ENCODE measurements around the gene MDM2.

MDM2 gene
- total RNA-seq: 125 to 176 reads per million in 2 experiments

DNA sequence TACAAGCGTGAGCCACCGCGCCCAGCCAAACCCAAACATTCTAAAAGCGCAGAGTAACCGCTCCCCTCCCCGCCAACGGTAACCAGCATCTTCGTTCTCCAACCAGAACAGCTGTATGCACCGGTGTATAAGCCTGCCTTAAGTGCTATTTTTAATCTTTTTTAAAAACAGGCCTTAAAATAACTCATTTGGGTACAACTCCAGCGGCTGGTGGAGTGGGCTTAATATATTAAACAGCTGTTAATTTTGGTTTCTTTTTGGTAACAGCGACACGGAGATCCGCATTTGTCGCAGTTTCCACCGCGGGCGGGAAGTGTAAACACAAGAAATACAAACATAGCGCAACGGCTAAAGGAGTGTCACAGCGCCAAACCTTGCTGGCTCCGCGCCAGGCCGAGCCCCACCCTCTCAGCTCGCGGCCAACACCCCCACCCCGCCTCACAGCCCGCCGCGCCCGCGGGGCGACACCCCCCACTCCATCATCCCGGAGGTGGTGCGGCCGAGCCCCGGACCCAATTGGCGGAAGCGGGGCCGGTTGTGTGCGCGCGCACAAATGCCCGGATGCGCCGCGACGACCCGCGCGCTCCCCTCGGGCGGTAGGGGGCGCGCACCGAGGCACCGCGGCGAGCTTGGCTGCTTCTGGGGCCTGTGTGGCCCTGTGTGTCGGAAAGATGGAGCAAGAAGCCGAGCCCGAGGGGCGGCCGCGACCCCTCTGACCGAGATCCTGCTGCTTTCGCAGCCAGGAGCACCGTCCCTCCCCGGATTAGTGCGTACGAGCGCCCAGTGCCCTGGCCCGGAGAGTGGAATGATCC lies at the start of gene MDM2:
MDM2 (plus strand) TSS at position 602 of the 812 bp plus-strand sequence. CDS start 301 bp downstream, outside the sequence.
- DNase-seq (ENCODE audit: low read depth): peak; percentile 97

DNA sequence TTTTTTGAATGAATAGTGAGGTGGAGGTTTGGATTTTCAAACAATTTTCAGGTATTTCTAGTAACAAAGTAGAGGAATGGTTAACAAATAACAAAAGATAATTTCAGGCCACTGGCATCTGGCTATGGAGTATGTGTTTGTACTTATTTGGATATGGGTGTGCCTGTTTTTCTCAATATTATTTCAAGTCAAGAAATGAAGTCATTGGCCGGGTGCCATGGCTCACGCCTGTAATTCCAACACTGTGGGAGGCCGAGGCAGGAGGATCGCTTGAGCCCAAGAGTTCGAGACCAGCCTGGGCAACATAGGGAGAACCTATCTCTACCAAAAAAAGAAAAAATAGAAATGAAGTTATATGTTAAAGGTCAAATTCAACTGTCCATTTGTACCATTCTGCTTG lies 48.1 kb upstream of the MDM2 start:
- DNase-seq (ENCODE audit: low read depth): no peak

DNA sequence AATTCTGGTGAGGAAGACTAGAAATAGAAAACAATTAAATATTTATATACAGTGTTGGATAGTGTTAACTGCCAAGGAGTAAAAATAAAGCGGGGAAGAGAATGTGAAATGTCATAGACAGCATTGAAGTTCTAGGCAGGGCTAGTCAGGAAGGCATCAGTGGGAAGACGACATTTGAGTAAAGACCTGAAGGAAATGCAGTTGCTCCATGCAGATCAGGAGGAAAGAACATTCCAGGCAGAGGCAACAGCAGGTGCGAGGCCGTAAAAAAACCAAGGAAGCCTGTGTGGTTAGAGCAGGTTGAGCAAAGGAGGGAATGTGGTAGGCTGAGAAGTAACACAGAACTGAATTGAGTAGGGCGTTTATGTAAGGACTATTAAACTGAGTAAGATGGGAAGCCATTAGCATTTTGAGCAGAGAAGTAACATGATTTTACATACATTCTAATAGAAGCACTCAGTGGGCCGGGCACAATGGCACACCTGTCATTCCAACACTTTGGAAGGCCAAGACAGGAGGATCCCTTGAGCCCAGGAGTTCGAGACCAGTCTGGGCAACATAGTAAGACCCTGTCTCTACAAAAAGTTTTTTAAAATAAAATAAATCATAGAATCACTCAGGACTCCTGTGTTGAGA lies 47.1 kb upstream of the MDM2 start:
- no peak for DNase-seq (ENCODE audit: low read depth)

DNA sequence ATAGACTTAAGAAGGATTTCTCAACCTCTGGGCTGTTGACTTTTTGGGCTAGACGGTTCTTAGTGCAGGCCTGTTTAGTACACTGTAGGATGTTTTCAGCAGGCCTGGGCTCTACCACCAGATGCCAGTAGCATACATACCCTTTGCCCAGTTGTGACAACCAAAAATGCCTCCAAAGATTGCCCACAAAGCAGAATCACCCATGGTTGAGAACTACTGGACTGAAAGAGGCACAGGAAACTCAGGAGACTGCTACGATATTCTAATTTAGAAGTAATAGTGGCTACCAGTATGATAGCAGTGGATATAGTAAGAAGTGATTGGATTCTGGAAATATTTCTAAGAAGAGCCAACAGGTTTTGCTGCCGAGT lies 46.5 kb upstream of the MDM2 start:
- DNase-seq (ENCODE audit: low read depth): no peak

DNA sequence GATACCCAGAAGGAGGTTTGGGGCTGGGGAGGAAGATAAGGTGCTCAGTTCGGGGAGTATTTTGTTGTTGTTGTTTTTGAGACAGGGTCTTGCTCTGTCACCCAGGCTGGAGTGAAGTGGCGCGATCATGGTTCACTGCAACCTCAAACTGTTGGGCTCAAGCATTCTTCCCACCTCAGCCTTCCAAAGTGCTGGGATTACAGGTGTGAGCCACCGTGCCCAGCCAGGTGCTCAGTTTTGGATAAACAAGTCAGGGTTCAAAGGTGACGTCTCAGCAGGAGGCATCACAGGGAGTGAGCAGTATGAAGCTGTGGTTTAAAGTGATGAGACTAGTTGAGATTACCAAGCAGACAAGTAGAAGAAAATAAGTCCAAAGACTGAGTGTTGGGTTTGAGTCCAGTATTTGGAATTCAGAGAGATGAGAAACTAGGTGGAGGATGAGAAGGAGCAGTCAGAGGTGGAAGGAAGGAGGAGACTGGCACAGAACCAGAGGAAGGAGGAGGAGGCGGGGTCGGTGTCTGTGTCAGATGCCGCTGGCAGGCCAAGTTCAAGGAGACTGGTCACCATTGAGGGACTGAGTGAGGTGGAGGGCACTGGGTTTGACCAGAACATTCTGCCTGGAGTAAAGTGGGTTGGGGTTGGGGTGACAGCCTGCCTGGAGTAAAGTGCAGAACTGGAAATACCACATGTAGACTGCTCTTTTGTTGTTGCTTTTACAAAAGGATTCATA lies 45.9 kb upstream of the MDM2 start:
- DNase-seq (ENCODE audit: low read depth): no peak

DNA sequence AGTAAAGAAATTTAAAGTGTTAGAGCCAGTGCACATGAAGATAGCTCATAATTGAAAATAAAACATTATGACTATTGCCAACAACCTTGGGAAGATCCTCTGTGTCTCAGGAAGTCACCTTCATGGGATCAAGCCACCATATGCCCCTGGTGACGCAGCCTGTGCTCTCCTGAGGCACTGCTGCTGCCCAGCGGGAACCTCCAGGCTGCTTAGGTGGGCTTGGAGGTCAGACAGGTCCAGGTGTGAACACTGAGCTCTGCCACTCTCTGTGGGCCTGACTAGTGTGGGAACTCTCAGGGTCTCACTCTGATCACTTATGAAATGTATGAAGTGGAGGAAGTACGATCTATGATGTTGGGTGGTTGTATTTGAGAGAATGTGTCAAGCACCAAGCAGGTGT lies 45.3 kb upstream of the MDM2 start:
- DNase-seq (ENCODE audit: low read depth): no peak

DNA sequence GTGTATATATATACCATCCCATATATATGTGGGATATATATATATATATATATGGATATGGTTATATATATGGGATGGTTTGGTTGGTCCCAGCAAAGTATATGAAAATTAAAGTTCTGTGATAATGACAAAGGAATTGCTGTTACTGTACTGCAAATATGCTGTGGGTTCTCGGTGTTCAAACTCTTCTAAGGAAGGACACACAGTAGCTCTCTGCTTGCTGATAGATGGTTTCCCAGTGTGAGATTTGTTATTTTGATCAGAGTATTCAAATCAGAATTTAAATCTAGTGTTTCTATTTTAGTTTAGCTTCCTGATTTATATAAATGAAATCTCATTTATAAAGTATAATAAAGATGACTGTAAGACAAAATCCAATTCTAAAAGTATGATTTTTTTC lies 42.3 kb upstream of the MDM2 start:
- no peak for DNase-seq (ENCODE audit: low read depth)

DNA sequence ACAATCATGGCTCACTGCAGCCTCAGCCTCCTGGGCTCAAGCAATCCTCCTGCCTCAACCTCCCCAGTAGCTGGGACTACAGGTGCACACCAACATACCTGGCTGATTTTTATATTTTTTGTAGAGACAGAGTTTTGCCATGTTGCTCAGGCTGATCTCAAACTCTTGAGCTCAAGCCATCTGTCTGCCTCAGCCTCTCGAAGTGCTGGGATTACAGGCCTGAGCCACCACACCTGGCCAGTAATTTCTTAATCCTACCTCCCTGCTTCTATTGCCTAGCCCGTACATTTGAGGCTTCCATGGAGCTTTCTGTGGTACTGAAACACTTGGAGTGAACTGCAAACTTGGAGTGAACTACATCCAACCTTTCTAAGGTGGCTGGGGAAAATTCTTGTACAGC lies 41.3 kb upstream of the MDM2 start:
- DNase-seq (ENCODE audit: low read depth): no peak

DNA sequence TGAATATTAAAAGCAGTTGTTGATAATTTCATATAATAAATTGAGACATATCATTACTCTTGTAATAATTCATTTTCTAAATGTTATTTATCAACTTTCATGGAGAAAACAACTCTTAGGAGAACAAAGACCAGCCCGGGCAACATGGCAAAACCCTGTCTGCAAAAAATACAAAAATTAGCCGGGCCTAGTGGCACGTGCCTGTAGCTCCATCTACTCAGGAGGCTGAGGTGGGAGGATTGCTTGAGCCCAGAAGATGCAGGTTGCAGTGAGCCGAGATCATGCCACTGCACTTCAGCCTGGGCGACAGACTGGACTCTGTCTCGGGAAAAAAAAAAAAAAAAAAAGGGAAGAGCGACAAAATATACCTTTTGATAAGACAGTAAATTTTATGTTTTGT lies 40.8 kb upstream of the MDM2 start:
- DNase-seq (ENCODE audit: low read depth): no peak

DNA sequence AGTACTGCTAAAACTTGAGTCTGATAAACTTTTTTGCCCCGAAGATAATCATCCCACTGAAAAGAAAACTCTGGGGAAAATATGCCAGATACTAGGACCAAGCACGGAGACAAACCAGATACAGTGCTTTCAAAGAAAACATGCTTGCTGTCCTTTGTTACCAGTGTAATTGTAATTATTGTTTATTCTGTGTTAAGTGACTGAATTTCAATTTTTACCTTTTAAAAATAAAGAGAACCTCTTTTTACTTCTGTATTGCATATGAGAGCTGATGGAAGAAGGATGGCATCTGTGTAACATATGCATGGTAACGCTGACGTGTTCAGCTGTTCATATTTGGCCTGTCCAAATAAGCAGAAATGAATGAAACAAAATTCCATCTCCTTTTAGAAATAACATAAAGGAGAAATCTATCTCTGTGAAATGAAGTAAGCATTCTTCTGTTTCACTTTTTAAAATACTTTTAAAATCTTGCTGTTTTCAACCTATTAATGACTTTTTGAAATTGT lies 39.5 kb upstream of the MDM2 start:
- no peak for DNase-seq (ENCODE audit: low read depth)

DNA sequence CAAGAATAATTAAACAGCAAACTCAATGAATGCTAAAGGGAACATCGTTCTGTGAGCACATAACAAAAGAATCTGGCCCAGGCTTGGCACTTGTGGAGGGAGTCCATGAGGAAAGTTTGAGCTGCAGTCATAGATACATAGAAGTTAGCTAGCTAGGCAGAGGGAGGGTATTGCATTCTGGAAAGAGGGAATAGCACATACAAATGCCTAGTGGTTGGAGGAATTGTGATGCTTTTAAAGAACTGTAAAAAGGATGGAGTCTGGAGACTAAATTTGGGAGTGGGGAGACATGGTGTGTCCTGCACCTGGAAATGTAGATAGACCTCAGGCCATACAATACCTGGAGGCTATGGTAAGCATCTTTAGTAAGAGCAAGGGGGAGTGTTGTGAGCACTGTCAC lies 38.0 kb upstream of the MDM2 start:
- DNase-seq (ENCODE audit: low read depth): no peak

DNA sequence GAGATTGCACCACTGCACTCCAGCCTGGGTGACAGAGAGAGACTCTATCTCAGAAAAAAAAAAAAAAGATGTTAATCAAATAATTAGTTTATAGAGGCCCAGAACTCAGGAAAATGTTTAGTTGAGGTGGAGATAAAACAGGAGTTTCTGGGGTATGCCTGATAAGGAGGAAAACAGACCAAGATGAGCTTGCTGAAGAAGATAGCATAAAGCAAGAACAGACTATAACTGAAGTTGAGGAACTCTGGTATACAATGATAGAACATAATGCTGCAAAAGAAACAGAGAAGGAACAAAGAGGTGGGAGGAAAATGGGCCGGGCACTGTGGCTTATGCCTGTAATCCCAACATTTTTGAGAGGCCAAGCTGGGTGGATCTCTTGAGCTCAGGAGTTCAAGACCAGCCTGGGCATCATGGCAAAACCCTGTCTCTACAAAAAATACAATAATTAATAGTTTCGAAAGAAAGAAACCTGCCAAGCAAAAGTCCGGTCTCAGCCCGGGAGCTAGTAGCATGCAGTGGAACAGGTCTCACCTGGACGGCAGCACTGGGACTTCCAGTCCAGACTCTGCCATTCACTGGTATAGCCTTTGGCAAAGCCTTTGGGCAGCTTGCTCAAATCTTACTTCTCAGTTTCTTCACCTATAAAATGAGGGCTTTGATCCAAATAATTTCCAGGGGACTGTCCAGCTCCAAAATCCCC lies 36.6 kb upstream of the MDM2 start:
- DNase-seq (ENCODE audit: low read depth): no peak

DNA sequence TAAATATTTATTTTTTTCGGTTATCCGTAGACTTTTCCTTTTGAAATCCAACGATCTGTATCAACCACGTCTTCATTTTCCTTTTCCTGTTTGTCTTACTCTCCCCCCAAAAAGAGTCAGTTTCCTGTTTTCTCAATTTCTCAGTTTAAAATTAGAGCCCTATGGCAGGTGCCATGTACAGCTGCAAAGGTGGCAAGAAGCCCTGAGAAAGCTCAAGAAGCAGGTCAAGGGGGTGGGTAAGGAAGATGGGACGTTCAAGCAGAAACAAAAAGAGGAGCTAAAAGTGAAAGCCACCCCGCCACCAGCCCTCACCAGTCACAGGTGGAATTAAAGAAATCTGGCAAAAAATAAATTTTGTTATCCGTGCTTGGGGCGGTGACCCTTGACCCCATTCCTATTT lies 35.3 kb upstream of the MDM2 start:
- no peak for DNase-seq (ENCODE audit: low read depth)

DNA sequence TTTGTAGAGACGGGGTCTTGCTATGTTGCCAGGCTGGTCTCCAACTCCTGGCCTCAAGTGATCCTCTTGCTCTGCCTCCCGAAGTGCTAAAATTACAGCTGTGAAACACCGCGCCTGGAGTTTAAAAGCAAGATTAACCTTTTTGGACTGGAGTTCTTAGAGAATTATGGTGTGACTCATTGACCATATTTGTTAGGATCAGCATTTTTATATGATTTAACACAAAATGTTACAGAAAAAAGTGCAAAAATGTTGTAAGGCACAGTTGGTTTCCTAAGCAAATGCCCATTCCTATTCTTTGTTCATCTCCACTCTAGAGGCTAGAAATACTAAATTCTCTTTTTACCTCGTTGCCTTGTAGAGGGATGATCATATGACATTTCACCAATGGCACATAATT lies 34.4 kb upstream of the MDM2 start:
- DNase-seq (ENCODE audit: low read depth): no peak

DNA sequence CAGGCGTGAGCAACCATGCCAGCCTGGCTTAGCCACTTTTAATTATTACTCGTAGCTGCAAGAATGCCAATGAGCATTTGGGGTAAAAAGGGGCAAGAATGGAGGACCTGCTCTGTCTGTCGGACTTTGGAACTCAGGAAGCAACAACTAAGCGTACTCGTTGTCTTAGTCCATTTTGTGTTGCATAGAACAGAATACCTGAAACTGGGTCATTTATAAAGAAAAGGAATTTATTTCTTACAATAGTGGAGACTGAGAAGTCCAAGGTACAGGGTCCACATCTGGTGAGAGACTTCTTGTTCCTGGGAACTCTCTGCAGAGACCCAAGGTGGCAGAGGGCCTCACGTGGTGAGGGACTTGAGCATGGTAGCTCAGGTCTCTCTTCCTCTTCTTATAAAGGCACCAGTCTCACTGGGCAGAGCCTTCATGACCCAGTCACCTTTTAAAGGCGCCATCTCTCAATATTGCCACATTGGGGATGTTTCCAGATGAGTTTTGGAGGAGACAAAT lies 32.8 kb upstream of the MDM2 start:
- DNase-seq (ENCODE audit: low read depth): no peak

DNA sequence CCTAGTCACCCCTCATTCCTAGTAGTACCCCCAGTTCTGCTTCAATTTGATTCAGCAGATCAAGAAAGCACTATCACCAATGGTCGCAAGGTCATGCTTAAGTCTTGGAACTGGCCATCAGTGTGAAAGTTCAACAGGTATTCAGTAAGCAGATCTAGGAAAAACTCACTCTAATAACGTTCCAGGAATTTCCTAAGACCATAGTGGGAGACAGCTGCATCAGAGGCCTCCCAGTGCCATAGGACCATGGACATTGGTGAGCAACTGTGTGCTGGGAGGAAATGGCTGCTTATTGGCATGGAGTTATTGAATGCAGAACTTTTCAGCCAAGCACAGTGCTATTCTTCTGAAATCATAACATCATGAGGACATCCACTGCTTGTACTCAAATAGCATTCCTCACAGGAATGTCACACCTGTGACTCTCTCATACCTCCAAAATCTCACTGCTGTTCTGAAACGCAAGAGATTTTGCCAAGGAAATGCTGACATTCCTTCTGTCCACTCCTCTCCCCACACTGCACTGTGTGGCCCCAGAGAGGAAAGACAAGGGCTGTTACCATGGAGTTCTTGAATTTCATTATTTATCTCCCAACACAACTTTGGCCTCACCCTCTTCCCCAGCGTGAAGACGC lies 30.9 kb upstream of the MDM2 start:
- no peak for DNase-seq (ENCODE audit: low read depth)

DNA sequence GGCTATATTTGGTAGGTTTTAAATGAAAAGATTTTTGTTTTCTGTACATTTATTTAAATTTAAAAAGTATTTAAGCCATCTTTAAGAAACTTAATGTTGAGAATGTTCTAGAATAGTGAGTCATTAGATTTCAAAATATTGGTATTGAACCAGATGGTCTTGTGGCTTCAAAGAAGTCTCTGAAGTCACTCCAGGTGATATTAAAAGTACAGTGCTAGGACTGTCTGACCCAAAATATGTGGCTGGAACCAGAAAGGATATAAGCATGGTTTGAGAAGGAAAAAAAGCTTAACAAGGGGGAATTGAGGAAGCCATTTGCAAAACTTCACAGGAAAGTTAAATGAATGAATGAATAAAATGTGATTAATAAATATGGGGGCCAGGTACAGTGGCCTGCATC lies 28.7 kb upstream of the MDM2 start:
- DNase-seq (ENCODE audit: low read depth): no peak

DNA sequence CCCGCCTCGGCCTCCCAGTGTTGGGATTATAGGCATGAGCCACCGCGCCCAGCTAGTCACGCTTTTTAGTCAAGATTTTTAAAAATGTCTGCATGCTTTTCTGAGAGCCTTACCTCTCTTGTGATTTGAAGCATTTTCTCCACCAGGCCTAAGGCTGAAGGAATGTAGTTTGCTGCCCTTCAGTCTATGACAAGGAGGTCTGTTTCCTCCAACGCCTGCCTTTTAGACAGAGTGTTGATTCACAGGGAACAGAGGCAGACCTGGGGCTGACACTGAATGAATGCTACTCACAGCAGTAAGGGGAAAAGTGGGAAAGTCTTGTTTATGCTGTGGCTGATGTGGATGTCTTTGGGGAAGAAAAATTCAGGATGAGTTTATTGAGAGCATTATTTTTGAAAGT lies 27.2 kb upstream of the MDM2 start:
- DNase-seq (ENCODE audit: low read depth): no peak

DNA sequence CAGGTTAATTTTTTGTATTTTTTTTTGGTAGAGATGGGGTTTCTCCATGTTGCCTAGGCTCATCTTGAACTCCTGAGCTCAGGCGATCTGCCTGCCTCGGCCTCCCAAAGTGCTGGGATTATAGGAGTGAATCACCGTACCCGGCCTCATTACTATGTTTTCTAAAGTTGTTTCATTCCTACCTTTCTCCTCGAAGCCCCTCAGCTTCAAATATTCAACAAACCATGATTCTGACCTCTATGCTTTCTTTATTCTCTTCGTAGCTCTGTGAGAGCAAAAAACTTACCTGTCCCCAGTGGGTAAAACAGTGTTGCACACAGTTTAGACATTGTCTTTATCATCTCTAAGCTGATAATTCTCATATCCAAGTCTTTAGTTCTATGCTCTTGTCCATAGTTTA lies 26.2 kb upstream of the MDM2 start:
- DNase-seq (ENCODE audit: low read depth): no peak

DNA sequence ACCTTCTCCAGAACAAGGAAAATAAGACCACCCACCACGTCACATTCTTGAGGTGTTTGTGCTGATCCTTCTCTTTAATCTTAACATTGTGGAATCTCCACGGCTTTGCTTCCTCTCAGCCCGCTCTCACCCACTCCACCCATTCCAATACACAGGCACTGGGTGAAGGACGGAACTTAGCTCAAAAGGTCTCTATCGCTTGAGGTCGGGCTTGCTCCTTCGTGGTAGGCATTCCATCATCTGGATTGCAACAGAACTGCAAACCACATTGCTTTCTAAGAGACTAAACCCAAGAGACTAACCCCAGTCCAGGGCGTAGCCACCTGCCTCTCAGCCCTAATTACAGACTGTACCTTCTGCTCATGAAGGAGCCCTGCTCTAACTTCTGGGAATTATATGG lies 24.0 kb upstream of the MDM2 start:
- DNase-seq (ENCODE audit: low read depth): no peak

DNA sequence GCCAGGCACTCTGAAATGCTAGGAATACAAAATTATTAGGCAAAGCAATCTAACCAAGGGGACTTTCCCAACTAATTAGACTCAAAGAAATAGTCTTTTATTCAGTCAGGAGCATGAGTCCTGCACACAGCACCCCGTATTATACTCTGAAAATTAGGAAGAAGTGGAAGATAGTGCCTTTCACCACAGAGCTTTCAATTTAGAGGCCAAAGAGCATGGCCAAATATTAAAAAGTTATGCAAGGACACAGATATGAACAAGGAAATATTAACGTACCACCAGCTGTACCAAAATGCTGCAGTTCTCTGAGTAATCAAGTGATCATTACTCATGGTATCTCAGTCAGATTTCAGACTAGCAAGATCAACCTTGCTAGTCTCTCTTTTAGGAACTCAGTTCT lies 22.6 kb upstream of the MDM2 start:
- no peak for DNase-seq (ENCODE audit: low read depth)

DNA sequence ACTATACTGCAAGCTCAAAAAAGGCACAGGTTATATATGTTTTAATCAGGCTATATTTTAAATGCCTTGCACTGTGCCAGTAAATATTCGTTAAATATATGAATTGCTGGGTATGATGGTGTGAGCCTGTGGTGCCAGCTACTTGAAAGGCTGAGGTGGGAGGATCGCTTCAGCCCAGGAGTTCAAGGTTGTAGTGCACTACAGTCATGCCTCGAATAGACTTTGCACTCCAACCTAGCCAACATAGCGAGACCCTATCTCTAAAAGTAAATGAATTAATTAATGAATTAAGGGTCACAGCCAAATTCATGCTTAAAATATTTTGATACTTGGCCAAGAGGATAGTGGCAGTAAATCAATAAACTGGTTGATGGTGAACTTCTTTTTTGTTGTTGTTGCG lies 22.2 kb upstream of the MDM2 start:
- no peak for DNase-seq (ENCODE audit: low read depth)

Measured in T follicular helper cell (primary cell).